GM23338 (cell line): Measurements from ENCODE around the gene KNL1.

Source experiments
- CREB1 ChIP-seq: fragments of 250-450 bp; sonication (Bioruptor Pico); IDR thresholded peaks from 2 replicates; pipeline ENCODE4 v1.5.0; 2020; ENCODE audit warnings: low read depth, mild to moderate bottlenecking, moderate library complexity
- CTCF ChIP-seq, 2 experiments: fragments of 200-600 bp in 1 of 2; sonication (generic) in 1 of 2; conservative IDR thresholded peaks; 2 replicates each; pipeline versions ENCODE4 v1.5.1 to v1.6.1; 2016 to 2017; ENCODE audit warnings: antibody characterized with exemption in 2 of 2, low read depth in 2 of 2, mild to moderate bottlenecking in 2 of 2, moderate library complexity in 1 of 2
- ETS1 ChIP-seq: IDR thresholded peaks from 2 replicates; pipeline ENCODE4 v1.6.1; 2016; ENCODE audit warnings: antibody characterized with exemption
- EZH2 ChIP-seq: fragments of 200-600 bp; sonication (generic); IDR thresholded peaks from one replicate; pipeline ENCODE4 v1.8.0; 2017; ENCODE audit warnings: antibody characterized with exemption, mild to moderate bottlenecking, low read depth; ENCODE audit not compliant: unreplicated experiment
- EZH2phosphoT487 ChIP-seq: fragments of 200-600 bp; sonication (generic); IDR thresholded peaks from one replicate; pipeline ENCODE4 v1.8.1; 2018; ENCODE audit warnings: antibody characterized with exemption; ENCODE audit not compliant: unreplicated experiment
- JUNB ChIP-seq: IDR thresholded peaks from one replicate; pipeline ENCODE4 v1.6.1; 2016; ENCODE audit warnings: antibody characterized with exemption; ENCODE audit not compliant: unreplicated experiment
- NANOG ChIP-seq: IDR thresholded peaks from 2 replicates; pipeline ENCODE4 v1.6.1; 2016; ENCODE audit warnings: antibody characterized with exemption, borderline replicate concordance
- POLR2AphosphoS5 ChIP-seq: IDR thresholded peaks from 2 replicates; pipeline ENCODE4 v1.6.1; 2016; ENCODE audit warnings: antibody characterized with exemption, low read depth
- REST ChIP-seq: IDR thresholded peaks from one replicate; pipeline ENCODE4 v1.6.1; 2018; ENCODE audit warnings: antibody characterized with exemption; ENCODE audit not compliant: unreplicated experiment
- ZNF114 ChIP-seq: fragments of 250-450 bp; sonication (Bioruptor Pico); IDR thresholded peaks from 2 replicates; pipeline ENCODE4 v1.5.0; 2020; ENCODE audit warnings: mild to moderate bottlenecking, moderate library complexity
- ZNF331 ChIP-seq: fragments of 250-450 bp; sonication (Bioruptor Pico); IDR thresholded peaks from 2 replicates; pipeline ENCODE4 v1.5.0; 2020; ENCODE audit warnings: low read depth, mild to moderate bottlenecking, moderate library complexity
- ZNF462 ChIP-seq: fragments of 250-450 bp; sonication (Bioruptor Pico); IDR thresholded peaks from 2 replicates; pipeline ENCODE4 v1.5.0; 2020; ENCODE audit warnings: mild to moderate bottlenecking, moderate library complexity

- TF ChIP-seq CTCF (conservative IDR thresholded peaks at IDR 0.05; ENCODE audit: low read depth in 2 of 2) (no peak), POLR2AphosphoS5 (no peak), EZH2 (no peak), EZH2phosphoT487 (no peak), CREB1 (CRISPR knock-in tag) (no peak), ETS1 (no peak), ZNF114 (no peak), REST (no peak), NANOG (no peak), JUNB (no peak), ZNF462 (CRISPR knock-in tag) (no peak), ZNF331 (CRISPR knock-in tag) (no peak)
Observed at GRCh38 chr15:40593165-40593564, 884 bp upstream of the KNL1 start.
